ENCODE data around the gene C20orf202.

- TF ChIP-seq GATA2 (IDR thresholded peaks at IDR 0.05; ENCODE audit: low read depth, low read length) (no peak), GATA3 (IDR thresholded peaks at IDR 0.05; ENCODE audit: low read depth, low read length) (no peak)
These were observed 29.2 kb downstream of the C20orf202 start for GRCh38 chr20:1232286-1233111.
